SKM-1 treated with dmso at 0.1 percent for 144 hours (cell line): ENCODE results near the gene CLDN19.
A peak's percentile ranks its signal among the peaks of the same experiment; 100 is the strongest.
"Not testable (repeated sequence)": the region's sequence is repeated elsewhere in the genome, so short reads cannot be mapped to it uniquely, and the experiment has no call there.

ENCODE experiments used
- DNase-seq: peaks from one replicate; lab custom pipeline; 2025; ENCODE audit not compliant: unreplicated experiment; lab: John Stamatoyannopoulos, UW

CLDN19 gene

DNA sequence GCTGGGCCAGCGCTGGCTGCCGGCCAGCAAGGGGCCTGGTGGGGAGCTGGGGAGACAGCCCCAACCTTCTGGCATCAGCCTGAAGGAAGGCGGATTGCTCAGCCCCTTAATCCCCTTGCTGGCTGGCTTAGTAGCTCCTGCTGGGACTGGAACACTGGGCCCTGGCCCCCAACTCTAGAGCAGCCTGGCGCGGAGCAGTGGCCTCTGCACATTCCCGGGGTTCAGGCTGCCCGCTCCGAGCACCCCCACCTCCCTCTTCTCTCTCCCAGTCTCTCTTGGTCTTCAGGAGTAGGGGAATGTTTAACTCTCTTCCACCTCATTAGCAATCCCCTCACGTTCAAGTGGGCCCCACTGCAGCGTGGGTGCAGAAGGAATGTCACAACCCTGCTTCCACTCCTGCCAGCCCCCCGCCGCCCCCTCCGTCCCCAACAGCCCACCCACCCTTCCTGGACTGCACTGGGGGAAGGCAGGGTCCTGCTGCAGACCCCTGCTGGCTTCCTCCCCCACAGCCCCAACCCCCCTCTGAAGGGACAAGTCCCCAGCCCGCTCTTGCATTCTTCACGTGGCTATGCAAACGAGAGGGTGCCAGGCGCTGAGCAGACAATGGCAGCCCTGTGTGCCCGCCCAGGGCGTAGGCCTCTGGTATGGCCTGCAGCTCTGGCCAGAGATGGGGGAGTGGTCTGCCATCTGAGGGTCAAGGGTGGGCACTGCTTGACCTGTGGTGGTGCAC lies 980 bp upstream of the CLDN19 start:
- no peak for DNase-seq

DNA sequence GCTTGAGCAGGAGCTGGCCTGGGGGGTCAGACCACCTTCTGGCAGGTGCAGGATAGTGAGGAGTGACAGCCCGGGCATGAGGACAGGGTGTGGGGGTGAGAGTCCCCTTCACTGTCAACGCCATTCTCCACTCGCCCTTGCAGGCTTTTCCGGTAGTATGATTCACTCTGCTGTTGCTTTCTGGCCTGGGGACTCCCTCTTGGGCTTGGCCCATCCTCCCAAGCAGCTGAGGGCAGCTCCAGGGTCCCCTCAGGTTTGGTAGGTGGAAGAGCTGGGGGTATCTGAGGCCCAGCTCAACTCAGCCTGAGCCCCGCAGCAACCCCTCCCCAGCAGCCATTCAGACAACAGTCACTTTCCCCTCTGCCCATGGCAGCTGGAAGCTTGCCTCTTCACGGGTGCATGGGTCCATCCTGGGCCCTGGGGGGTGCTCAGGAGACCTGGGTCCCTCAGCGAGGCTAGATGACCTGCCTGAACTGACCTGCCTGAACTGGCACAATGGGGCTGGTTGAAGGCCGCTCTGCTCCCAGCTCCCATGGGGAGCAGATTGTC lies 1.3 kb downstream of the CLDN19 start:
- DNase-seq: no peak

- DNase-seq: no peak
Measured at GRCh38 chr1:42737986-42738677, 1.9 kb downstream of the CLDN19 start.

DNA sequence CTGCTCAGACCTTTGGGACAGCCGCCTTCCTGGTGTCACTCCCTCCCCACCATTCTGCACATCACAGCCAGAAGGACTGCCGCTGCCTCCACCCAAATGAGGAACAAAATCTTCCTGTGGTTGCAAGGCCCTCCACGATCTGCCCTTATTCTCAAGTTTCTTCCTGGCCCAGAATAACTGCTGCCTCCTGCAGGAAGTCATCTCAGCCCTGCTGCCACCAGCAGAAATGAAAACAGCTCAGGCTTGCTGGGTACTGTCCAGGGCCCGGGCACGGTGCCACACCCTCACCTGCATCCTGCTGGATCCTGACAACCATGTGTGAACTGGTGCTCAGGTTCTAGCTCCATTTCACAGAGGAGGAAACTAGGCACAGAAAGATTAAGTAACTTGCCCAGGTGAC lies 2.8 kb downstream of the CLDN19 start:
- peak; percentile 79 for DNase-seq

DNA sequence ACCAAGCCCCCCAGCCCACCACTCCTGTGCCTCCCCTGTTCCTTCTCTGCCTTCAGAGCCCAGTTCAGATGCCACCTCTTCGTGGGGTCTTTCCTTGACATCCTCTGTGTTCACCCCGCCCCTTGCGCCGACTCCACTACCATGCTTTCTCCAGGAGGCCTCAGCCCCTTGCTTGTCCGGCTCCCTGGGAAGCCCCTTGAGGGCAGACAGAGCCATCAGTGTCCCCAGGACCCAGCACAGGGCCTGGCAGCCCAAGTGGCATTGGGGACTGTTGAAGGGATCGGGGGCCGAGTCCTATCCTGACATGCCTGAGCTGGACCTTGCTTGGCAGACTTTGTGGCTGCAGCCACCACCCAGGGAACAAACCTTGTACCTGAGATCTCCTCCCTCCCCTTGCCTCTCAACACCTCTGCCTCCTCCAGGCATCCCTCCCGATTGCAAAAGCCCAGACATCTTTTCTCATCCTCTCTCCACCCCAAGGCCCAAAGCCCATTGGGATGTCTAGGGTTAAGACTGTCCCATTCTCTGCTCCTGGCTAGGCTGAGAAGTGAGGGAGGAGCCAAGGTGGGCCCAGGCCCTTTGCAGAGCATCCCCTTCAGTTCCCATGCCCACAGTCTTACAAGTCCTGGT lies 3.4 kb downstream of the CLDN19 start:
- DNase-seq: no peak

DNA sequence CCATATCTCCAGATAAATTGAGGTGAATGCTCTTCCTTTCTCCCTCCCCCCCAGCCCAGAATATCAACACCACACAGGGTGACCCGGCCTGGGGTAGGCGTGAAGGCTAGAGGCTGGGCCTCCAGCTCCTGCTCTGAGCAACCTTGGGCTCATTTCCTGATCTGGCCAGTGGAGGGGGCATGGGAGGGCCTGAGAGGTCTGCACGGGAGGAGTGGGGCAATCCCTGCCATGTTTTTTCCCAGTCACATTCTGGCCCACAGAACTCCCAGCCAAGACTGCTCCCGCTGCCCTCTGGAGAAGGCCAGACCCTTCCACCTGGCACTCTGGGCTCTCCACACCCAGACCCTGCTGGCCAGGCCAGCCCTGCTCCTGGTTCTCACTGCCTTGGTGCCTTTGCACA lies 3.9 kb downstream of the CLDN19 start:
- DNase-seq: peak; percentile 32

- DNase-seq: no peak
Measured at GRCh38 chr1:42735477-42736105, 4.4 kb downstream of the CLDN19 start.

GRCh38 chr1:42735056-42735455 lies 5.0 kb downstream of the CLDN19 start:
- DNase-seq: no peak

- DNase-seq: no peak
Measured at GRCh38 chr1:42734201-42735035, 5.6 kb downstream of the CLDN19 start.

DNA sequence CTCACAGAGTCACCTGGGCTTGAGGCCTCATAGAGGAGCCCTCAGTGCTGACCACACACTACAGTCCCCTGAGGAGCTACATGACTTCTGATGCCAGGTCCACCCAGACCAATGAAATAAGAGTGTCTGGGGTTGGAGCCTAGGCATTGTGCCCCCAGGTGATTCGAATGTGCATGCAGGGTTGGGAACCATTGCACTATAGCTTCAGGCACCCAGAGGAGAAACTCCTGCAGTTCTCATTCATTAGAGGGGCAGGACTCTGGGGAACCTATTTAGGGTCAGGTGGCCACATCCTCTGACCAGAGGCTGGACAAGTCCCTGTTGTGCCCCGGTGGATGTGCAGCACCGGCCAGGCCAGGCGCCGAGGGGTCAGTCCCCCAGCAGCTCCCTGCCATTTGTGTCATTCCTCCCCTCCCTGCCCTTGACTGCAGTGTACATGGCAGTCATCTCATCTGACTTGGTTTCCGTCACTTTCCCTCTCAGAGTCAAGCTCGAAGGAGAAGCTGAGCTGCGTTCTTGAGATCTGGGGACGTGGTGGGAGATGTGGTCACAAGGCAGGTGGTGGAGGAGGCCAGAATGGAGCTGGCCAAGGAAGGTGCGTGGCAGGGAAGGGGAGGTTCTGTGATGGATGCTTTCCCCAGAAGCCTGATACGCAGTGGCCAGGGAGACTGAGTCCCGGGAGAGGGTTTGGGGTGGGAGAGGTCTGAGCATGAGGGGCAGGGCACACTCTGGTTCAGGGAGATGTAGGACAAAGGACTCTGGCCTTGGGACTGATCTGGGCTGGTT lies 6.4 kb downstream of the CLDN19 start:
- DNase-seq: no peak

DNA sequence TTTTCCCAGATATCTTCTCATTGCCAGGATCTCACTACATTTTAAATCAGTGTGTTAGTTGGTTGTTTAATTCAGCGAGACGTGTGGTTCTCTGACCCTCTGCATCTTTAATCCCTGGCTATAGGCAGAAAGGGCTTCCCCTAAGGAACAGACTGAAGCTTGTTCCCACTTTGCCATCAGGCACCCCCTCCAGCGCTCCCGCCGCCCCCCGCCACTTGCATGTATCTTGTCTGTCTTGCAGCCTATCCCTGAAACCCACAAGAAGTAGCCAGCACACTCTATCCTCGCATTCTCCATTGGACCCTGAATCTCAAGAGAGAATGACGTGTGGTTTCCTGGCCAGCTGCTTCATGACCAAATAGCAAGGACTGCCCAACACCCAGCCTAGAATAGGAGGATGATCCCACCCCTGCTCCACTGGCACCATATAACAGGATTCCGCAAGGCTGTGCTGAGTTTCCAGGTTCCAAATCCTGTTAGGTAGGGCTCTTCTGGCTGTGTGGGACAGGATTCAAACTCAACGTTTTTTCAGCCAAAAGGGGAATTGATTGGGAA lies 7.8 kb downstream of the CLDN19 start:
- DNase-seq: no peak

- DNase-seq: no peak
Measured at GRCh38 chr1:42731585-42731984, 8.5 kb downstream of the CLDN19 start.

GRCh38 chr1:42730988-42731387 lies 9.0 kb downstream of the CLDN19 start:
- no peak for DNase-seq

DNA sequence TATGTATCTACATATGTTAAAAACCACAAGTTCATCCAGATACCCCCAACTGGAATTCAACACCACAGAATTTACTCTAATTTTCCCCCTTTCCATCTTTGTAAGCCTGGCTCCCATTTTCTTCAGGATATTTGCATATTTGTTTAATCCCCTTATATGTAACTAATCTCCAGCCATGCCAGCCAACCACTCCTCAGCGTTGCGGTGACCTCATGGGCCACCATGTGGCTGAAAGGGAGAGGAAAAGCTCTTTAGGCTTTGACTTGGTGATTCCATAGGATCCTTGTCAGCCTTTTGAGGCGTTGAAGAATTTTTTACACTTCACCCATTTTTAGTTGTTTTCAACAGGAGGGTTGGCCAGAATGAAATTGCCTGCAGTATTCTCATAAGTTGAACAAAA lies 10.0 kb downstream of the CLDN19 start:
- DNase-seq: no peak

DNA sequence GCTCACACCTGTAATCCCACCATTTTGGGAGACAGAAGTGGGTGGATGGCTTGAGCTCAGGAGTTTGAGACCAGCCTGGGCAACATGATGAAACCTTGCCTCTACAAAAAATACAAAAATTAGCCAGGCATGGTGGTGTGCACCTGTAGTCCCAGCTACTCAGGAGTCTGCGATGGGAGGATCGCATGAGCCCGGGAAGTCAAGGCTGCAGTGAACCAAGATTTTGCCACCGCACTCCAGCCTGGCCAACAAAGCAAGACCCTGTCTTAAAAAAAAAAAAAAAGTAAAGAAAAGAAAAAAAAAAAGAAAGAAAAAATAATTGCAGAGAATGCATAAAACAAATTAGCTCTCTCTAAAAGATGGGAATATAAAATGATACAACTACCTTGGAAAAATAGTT lies 14.2 kb downstream of the CLDN19 start:
- DNase-seq: not testable (repeated sequence)

DNA sequence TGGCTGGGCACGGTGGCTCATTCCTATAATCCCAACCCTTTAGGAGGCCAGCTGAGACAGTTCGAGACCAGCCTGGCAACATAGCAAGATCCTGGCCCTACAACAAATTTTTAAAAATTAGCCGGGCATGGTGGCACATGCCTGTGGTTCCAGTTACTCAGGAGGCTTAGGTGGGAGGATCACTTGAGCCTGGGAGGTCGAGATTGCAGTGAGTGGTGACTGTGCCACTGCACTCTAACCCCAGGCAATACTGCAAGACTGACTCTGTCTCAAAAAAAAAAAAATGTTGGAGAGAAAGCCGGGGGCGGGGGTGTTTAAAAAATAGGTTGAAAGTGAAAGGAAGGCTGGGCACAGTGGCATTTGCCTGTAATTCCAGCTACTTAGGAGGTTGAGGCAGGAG lies 16.5 kb downstream of the CLDN19 start:
- no peak for DNase-seq

DNA sequence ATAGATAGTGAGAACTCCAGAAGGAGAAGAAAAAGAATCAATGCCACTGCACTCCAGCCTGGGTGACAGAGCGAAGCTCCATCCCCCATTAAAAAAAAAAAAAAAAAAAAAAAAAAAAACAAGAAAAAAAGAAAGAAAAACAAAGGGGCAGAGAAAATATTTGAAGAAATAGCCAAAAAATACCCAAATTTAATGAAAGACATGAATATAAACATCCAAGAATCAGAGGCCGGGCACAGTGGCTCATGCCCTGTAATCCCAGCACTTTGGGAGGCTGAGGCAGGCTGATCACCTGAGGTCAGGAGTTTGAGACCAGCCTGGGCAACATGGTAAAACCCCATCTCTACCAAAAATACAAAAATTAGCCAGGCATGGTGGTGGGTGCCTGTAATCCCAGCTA lies 17.6 kb downstream of the CLDN19 start:
- not testable (repeated sequence) for DNase-seq

GRCh38 chr1:42721926-42722325 lies 18.1 kb downstream of the CLDN19 start:
- DNase-seq: no peak

DNA sequence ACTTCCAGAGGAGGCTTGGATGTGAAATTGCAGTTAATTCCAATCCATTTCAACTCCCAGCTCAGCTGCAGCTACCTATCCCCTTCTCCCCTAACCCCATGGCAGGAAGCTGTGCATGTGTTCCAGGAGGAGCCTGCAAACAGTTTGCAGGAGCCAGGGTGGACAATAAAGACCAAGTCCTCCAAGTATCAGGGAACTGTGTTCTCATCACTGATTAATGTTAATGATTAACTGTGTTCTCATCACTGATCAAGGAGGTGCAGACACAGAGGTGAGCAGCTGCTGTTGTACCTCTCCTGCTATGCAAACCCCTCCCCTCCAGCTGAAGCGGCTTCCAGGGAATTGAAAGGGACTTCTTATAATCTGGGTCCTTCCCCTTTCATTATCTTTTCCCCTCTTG lies 19.2 kb downstream of the CLDN19 start:
- DNase-seq: no peak

DNA sequence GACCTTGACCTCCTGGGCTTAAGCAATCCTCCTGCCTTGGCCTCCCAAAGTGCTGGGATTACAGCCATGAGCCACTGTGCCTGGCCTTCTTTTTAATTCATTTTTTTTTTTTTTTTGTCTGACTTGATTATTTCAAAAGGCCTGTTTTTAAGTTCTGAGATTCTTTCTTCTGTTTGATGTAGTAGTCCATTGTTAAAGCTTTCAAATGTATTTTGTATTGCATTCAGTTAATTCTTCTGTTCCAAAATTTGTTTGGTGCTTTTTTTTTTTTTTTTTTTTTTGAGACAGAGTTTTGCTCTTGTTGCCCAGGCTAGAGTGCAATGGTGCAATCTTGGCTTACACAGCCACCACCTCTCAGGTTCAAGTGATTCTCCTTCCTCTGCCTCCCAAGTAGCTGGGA lies 25.6 kb downstream of the CLDN19 start:
- not testable (repeated sequence) for DNase-seq
